Epidermal melanocyte (primary cell): ENCODE data around the gene ZMYND19.
"Not testable (repeated sequence)": the region's sequence is repeated elsewhere in the genome, so short reads cannot be mapped to it uniquely, and the experiment has no call there.

Source experiments
- DNase-seq: peaks from one replicate; pipeline ENCODE4 v3.0.0; 2011; ENCODE audit warnings: low spot score; ENCODE audit not compliant: insufficient read length

The ZMYND19 gene

DNA sequence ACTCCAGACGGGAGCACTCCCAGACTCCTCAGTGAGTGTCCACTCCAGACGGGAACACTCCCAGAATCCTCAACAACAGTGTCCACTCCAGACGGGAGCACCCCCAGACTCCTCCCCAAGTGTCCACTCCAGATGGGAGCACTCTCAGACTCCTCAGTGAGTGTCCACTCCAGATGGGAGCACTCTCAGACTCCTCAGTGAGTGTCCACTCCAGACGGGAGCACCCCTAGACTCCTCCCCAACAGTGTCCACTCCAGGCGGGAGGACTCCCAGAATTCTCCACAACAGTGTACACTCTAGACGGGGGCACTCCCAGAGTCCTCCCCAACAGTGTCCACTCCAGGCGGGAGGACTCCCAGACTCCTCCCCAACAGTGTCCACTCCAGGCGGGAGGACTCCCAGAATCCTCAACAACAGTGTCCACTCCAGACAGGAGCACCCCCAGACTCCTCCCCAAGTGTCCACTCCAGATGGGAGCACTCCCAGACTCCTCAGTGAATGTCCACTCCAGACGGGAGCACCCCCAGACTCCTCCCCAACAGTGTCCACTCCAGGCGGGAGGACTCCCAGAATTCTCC, 57.3 kb downstream of the ZMYND19 start:
- not testable (repeated sequence) for DNase-seq
